ENCODE data around the gene GAS5.
"Not testable (repeated sequence)": the region's sequence is repeated elsewhere in the genome, so short reads cannot be mapped to it uniquely, and the experiment has no call there.

GAS5 gene

DNA sequence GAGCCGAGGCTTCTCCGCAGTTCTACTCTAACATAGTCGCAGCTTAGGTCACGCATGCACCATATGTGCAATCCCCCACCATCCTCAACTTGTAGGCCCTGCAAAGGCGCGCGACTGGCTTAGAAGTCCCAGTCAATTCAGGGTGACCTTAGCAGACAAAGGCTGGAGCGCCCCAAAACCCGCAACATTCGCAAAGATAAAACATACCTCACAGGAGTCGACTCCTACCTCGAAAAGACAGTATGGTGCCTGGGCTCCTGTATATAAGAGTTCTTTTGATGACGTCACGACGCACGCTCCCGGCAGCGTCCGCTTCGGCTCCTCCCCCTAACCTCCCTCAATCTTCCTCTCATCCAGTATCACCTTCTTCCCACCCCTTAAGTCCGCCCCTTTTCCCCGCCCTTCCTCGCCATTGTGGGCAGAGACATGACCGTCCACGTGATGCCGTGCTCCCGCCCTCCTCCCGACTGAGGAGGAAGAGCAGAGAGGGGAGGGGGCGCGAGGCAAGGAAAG lies at the start of gene GAS5:
TSS of gene GAS5 (minus strand) at position 237 of the 513 bp plus-strand sequence.
- peak; percentile 100 for DNase-seq

GRCh38 chr1:173917149-173917548 lies 49.4 kb upstream of the GAS5 start, which contains the start of gene SERPINC1:
SERPINC1 (minus strand) TSS chr1:173917327; CDS start chr1:173917259, 68 bp downstream.
- DNase-seq = no peak

- no peak for DNase-seq
Observed at GRCh38 chr1:173916667-173917066, 48.9 kb upstream of the GAS5 start.

DNA sequence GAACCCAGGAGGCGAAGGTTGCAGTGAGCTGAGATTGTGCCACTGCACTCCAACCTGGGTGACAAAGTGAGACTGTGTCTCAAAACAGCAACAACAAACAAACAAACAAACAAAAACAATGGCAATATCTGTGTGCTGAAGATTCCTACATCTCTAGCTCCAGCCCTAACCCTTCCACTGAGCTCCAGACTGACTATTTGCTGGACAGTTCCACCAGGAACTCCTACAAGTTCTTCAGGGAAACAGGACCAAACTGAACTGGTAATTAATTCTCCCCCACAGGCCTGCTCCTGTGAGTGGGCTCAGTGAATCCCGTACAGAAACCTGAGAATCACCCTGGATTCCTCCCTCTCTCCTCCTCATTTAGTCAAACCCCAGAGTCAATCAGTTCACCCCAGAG lies 47.8 kb upstream of the GAS5 start:
- no peak for DNase-seq

- DNase-seq = no peak
Observed at GRCh38 chr1:173914366-173914871, 46.6 kb upstream of the GAS5 start.

DNA sequence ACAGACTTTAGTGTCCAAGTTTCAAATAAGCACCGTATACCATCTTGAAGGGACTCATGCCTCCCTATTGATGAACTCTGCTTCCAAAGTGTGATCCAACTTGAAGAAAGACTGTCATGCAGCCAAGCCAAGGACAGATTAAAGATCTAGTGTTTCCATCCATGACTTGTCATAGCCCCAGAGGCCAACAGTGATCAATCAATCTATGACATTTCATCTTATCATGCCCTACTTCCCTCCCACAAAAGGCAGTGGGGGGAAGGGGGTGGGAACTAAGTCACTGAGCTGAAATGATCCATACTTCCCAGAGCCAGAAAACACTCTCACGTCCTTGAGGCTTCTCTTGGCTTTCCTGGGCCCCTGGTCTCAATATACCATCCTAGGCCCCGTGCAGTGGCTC lies 45.3 kb upstream of the GAS5 start:
- no peak for DNase-seq

GRCh38 chr1:173903827-173904531 lies 36.2 kb upstream of the GAS5 start:
- DNase-seq = no peak

- no peak for DNase-seq
Observed at GRCh38 chr1:173900992-173901391, 33.2 kb upstream of the GAS5 start.

DNA sequence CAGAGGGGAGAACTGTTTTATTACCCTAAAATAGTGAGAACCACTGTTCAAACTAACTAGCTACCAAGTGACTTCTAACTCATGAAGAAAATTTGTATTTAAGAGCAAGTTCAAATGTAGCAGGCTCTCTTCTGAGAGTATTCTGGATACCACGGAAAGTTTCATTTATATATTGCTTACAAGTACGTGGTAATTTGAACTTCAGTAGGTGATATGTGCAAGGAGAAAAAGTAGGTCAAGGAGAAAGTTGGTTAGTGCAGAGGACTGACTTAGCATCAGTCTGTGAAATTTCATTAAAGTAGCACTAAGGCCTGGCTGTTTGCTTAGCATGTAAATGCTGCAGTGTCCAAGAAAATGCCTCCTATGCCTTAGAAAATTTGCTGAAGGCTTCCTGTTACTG lies 32.6 kb upstream of the GAS5 start:
- DNase-seq = no peak

DNA sequence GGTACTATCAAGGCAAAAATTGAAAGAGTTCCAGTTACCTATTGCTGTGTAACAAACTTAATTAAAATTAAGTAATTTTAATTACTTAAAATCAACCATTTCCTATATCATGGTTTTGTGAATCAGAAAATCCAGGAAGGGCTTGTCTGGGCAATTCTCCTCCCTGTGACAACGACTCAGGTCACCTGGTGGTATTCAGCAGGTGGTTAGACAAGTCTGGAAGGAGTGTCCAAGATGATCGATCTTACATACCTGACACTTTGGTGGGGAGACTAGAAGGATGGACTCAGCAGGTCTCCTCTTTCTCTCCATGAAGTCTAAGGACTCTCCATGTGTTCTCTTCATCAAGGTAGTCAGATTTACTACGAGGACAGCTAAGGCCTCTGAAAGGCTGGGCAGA lies 26.4 kb upstream of the GAS5 start:
- no peak for DNase-seq

GRCh38 chr1:173893611-173894010 lies 25.8 kb upstream of the GAS5 start:
- no peak for DNase-seq

DNA sequence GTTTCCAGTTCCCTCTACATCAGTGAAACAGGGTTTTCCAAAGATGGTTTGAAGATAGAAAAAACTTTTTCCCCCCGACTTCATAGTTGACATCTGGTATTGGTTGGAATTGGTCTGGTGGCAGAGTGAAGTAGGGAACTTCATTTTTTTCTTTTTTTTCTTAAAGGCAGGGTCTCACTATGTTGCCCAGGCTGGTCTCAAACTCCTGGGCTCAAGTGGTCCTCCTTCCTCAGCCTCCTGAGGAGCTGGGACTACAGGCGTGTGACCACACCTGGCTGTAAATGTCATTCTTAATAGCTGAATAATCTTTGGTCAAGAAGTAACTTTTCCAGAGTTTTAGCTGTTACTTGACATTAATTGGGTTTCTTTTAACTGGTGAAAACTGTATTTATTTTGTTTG lies 22.1 kb upstream of the GAS5 start:
- DNase-seq = no peak

DNA sequence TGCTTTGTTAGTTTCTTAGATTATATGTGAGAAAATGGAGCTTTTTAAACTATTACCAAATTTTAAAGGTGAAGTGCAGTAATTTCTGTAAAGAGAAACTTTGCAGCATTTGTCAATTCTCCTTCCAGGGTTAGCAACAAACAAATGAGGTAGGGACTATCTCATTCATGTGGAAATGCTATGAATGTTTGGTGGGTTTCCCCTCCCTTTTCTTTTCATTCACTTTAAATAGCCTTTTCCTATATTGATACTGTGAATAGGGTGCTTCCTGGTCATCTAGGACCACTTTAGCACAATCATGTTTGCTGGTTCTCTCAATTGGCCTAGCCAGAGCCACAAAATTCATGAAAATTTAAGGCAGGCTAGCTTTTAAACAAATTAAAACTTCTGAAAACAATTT lies 21.0 kb upstream of the GAS5 start:
- DNase-seq = no peak

- DNase-seq = no peak
Observed at GRCh38 chr1:173887627-173888026, 19.8 kb upstream of the GAS5 start.

DNA sequence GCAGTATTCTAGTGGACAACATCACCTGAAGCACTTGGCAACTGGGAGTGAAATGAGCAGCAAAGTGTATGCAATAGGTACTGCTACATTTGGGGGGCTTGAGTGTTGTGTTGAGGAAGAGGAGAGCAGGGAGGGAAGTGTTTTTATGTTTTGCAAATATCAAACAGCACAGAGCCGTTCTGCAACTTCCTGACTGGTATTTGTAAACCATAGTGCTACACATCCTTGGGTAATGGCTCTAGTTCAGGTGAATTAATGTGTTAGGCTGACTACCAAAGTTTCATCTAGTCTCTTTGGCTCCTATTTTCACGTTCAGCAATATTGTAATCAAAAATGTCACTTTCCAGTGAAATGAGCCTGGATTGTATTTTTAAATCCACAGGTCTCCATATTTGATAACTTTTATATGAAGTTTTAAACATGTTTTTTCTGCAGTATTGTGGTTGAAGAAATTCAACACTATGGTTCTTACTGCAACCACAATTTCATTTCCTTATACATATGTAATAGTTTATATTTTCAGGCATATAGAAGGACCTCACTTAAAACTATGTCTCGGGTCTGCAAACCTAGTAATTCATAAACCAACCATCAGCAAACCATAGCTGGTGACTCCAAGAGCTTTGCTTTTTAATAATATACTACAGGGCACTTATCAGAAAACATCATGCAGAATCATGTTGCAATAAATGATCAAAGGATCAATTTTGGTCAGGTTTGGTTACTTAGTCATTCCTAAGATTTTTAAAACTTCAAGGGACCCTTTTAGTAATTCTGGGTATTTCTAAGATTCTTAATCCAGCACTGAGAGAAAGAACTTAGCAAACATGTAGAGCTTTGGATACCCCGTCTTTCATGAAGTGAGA lies 19.2 kb upstream of the GAS5 start:
- DNase-seq = no peak

GRCh38 chr1:173884701-173885100 lies 16.9 kb upstream of the GAS5 start:
- no peak for DNase-seq

- not testable (repeated sequence) for DNase-seq
Observed at GRCh38 chr1:173881117-173881516, 13.3 kb upstream of the GAS5 start.

DNA sequence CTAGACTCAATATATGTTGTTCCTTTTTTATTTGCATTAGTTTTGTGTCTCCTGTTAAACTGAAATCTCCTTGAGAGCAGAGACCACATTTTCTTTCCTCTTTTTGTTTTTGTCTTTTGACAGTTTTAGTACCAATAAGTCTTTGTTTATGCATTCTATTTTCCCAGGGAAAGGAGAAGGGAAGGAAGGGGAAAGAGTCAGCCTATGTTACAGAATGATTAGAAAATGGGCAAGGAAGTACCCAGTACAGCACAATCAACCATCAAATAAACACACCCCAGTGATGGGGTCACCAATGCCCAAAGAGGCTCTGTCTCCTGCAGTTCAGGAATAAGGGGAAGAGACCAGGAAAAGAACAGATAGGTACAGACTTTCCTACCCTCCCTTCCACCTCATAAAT lies 10.5 kb upstream of the GAS5 start:
- DNase-seq = no peak

- DNase-seq = no peak
Observed at GRCh38 chr1:173876732-173877131, 8.9 kb upstream of the GAS5 start.

DNA sequence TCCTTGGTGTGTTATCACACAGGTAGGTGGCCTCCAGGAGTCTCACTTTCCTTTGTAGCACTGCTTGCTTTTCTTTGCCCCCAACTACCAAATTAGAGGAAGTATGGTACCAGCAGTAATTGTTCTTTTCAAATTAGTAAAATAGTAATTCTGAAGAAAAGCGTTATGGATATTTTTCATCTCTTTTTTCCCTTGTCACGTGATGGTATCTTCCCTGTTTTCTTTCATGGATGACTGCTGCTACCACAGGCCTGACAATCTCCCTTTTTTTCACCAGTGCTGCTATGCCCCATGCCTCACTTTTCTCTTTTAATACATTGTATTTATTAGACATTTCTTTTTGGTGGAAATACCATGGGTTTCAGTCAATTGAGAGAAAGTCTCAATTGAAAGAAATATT lies 3.7 kb upstream of the GAS5 start:
- DNase-seq = no peak

- no peak for DNase-seq
Observed at GRCh38 chr1:173871091-173871490, 3.3 kb upstream of the GAS5 start.

GRCh38 chr1:173870252-173871075 lies 2.7 kb upstream of the GAS5 start:
- no peak for DNase-seq

DNA sequence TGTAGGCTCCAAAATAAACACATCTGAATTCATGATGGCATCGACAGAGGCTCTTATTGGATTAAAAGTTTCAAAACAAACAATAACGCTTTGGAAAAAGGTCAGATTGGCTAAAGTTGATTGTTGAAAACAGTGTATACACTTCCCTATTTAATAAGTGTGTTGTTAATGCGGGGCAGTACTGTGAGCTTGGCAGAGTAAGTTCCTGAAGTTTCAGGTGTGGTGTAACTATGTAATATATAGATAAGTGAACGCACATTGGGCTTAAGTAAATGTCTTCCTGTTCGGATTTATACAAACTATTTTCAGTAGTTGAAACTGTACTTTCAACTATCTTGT lies 1.2 kb upstream of the GAS5 start:
- no peak for DNase-seq

Data from right hindlimb (tissue), 1 donor.